Hematopoietic multipotent progenitor cell (in vitro differentiated cells): ENCODE data around the gene TPSG1. TPM values are rescaled to one million over a fixed set of nuclear protein-coding genes. Genes with fewer than 3 reads are reported as not detected.

Experiments used
- DNase-seq, 3 donors: peaks; one replicate each; pipeline ENCODE4 v3.0.0-alpha.2; 2011 to 2015; ENCODE audit warnings: low read depth in 2 of 3, low spot score in 2 of 3
- total RNA-seq: library from RNA; depleted of rRNA; stranded (reverse); fragments of >200 nt; gene quantifications from one replicate; pipeline ENCODE4 v1.2.3, GENCODE V29; 2012

TPSG1 gene
- total RNA-seq, 1 donor, result not detected

- DNase-seq, result no peak
These were observed 7.5 kb downstream of the TPSG1 start for GRCh38 chr16:1217526-1217925.

- no peak for DNase-seq
These were observed 8.2 kb downstream of the TPSG1 start for GRCh38 chr16:1216681-1217400.

GRCh38 chr16:1216296-1216619, 8.8 kb downstream of the TPSG1 start:
- DNase-seq, result no peak

GRCh38 chr16:1215574-1216295, 9.3 kb downstream of the TPSG1 start:
- DNase-seq, result no peak

GRCh38 chr16:1214719-1215118, 10.3 kb downstream of the TPSG1 start:
- no peak for DNase-seq

- no peak for DNase-seq
These were observed 11.2 kb downstream of the TPSG1 start for GRCh38 chr16:1213796-1214372.

- DNase-seq, result no peak
These were observed 11.8 kb downstream of the TPSG1 start for GRCh38 chr16:1213231-1213630.

GRCh38 chr16:1212616-1213194, 12.4 kb downstream of the TPSG1 start:
- DNase-seq, result no peak

- DNase-seq, result no peak
These were observed 13.4 kb downstream of the TPSG1 start for GRCh38 chr16:1211451-1212268.

- no peak for DNase-seq
These were observed 14.6 kb downstream of the TPSG1 start for GRCh38 chr16:1210461-1210860.

- DNase-seq, result no peak
These were observed 16.0 kb downstream of the TPSG1 start for GRCh38 chr16:1209081-1209480.

GRCh38 chr16:1208239-1208830, 16.7 kb downstream of the TPSG1 start:
- peak in 1 of 3 donors; percentile 25 for DNase-seq

- no peak for DNase-seq
These were observed 18.3 kb downstream of the TPSG1 start for GRCh38 chr16:1206786-1207185.

- no peak for DNase-seq
These were observed 18.7 kb downstream of the TPSG1 start for GRCh38 chr16:1206326-1206725.

- DNase-seq, result no peak
These were observed 20.1 kb downstream of the TPSG1 start for GRCh38 chr16:1204933-1205332.

- DNase-seq, result no peak
These were observed 22.8 kb downstream of the TPSG1 start for GRCh38 chr16:1202274-1202673.

GRCh38 chr16:1201444-1201843, 23.6 kb downstream of the TPSG1 start:
- no peak for DNase-seq

GRCh38 chr16:1200014-1200627, 24.9 kb downstream of the TPSG1 start:
- no peak for DNase-seq

- DNase-seq, result no peak
These were observed 25.6 kb downstream of the TPSG1 start for GRCh38 chr16:1199347-1200013.
